ENCODE results near the gene PPP4R1. TPM values are rescaled to one million over a fixed set of nuclear protein-coding genes. Genes with fewer than 3 reads are reported as not detected.

The PPP4R1 gene
- total RNA-seq, 1 experiment from 2014 or later, result 66.7 TPM

DNA sequence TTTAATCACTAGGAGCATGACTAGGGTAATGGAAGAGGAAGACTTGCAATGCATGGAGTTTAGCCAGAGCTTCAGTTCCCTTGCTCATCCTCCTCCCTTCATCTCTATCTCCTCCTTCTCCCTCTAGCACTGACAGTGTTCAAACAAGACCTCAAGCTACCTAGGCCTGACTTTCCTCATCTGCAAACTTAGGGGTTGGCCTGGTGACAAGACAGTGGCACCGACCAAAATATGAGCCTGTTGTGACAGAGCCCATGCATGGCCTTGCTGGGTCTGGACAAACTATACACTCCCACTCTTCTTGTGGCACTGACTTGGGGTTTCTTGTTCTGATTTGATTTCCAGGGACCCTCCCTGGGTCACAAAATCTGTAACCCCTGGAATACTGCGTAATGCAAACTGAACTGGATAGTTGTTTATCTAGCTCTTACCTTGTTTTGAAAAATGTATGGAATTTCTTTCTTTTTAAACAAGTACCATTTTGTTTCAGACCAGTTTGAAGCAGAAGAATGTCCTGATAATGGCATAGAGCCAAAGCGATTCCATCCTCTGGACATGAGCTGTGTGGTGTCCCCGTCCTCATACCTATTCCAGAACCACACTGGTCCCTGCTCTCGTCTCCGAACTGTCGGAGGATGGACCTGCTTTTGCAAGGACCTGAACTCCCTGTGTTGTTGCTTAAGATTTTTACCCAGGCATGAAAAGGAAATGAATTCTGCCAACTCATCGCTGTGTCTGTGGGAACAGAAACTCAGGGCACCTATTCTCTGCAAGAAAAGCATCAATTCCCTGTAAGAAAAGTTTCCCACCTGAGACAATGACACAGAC, 33.4 kb upstream of the PPP4R1 start:
- no peaks in the 10 kb centered on the region for H3K9me2 ChIP-seq (ENCODE audit: insufficient read depth)
- H3K4me2 ChIP-seq (ENCODE audit: low read length), result no peak overlapping the region
- ChIA-PET RAD21 (ENCODE audit: low non-redundant PET in 1 of 2, low total read pairs in 2 of 2, uncharacterized antibody in 2 of 2, unreplicated experiment in 2 of 2) (no interaction called here), POLR2A (no interaction called here), CTCF (no interaction called here)
- H3K27ac ChIP-seq (ENCODE audit: low read depth, low read length), result no peak overlapping the region
- H4K20me1 ChIP-seq (ENCODE audit: insufficient read depth), result no peaks in the 10 kb centered on the region
- no peak for ATAC-seq
- intact Hi-C loops (cut with micrococcal nuclease), result no loop called here
- DNase-seq (ENCODE audit: low read depth, low spot score), result no peak
- no peak for TF ChIP-seq SP1 (IDR thresholded peaks at IDR 0.05; ENCODE audit: low read depth)
- TF ChIP-seq POLR2AphosphoS5 (IDR thresholded peaks at IDR 0.05; ENCODE audit: low read depth, low read length), result no peak
- TF ChIP-seq SRF (IDR thresholded peaks at IDR 0.05; ENCODE audit: low read depth), result no peak
- TF ChIP-seq, protein P1, sequence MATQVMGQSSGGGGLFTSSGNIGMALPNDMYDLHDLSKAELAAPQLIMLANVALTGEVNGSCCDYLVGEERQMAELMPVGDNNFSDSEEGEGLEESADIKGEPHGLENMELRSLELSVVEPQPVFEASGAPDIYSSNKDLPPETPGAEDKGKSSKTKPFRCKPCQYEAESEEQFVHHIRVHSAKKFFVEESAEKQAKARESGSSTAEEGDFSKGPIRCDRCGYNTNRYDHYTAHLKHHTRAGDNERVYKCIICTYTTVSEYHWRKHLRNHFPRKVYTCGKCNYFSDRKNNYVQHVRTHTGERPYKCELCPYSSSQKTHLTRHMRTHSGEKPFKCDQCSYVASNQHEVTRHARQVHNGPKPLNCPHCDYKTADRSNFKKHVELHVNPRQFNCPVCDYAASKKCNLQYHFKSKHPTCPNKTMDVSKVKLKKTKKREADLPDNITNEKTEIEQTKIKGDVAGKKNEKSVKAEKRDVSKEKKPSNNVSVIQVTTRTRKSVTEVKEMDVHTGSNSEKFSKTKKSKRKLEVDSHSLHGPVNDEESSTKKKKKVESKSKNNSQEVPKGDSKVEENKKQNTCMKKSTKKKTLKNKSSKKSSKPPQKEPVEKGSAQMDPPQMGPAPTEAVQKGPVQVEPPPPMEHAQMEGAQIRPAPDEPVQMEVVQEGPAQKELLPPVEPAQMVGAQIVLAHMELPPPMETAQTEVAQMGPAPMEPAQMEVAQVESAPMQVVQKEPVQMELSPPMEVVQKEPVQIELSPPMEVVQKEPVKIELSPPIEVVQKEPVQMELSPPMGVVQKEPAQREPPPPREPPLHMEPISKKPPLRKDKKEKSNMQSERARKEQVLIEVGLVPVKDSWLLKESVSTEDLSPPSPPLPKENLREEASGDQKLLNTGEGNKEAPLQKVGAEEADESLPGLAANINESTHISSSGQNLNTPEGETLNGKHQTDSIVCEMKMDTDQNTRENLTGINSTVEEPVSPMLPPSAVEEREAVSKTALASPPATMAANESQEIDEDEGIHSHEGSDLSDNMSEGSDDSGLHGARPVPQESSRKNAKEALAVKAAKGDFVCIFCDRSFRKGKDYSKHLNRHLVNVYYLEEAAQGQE (IDR thresholded peaks at IDR 0.05; ENCODE audit: low read depth), result no peak
- no peak for TF ChIP-seq RAD21 (IDR thresholded peaks at IDR 0.05; ENCODE audit: low read depth)
- TF ChIP-seq, protein P2, sequence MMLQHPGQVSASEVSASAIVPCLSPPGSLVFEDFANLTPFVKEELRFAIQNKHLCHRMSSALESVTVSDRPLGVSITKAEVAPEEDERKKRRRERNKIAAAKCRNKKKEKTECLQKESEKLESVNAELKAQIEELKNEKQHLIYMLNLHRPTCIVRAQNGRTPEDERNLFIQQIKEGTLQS (IDR thresholded peaks at IDR 0.05), result no peak
- no peak for TF ChIP-seq TCF7L2 (IDR thresholded peaks at IDR 0.05; ENCODE audit: borderline replicate concordance, extremely low read depth, insufficient read depth, insufficient read length)
- TF ChIP-seq, protein P3, sequence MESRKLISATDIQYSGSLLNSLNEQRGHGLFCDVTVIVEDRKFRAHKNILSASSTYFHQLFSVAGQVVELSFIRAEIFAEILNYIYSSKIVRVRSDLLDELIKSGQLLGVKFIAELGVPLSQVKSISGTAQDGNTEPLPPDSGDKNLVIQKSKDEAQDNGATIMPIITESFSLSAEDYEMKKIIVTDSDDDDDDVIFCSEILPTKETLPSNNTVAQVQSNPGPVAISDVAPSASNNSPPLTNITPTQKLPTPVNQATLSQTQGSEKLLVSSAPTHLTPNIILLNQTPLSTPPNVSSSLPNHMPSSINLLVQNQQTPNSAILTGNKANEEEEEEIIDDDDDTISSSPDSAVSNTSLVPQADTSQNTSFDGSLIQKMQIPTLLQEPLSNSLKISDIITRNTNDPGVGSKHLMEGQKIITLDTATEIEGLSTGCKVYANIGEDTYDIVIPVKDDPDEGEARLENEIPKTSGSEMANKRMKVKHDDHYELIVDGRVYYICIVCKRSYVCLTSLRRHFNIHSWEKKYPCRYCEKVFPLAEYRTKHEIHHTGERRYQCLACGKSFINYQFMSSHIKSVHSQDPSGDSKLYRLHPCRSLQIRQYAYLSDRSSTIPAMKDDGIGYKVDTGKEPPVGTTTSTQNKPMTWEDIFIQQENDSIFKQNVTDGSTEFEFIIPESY (IDR thresholded peaks at IDR 0.05; ENCODE audit: extremely low read depth, insufficient replicate concordance, low read length), result no peak
- no peak for TF ChIP-seq EGR1 (IDR thresholded peaks at IDR 0.05; ENCODE audit: low read depth)
- TF ChIP-seq CEBPB (IDR thresholded peaks at IDR 0.05; ENCODE audit: low read depth), result no peak
- no peak for TF ChIP-seq ZFX (IDR thresholded peaks at IDR 0.05)
- TF ChIP-seq YY1 (IDR thresholded peaks at IDR 0.05; ENCODE audit: extremely low read depth, insufficient replicate concordance, low read depth, low read length), result no peak
- no peak for TF ChIP-seq POLR2A (IDR thresholded peaks at IDR 0.05; ENCODE audit: borderline replicate concordance, extremely low read depth, insufficient read depth, insufficient read length)
- BruUV-seq (replicated peaks), result no TSS peak
- H3K9ac ChIP-seq (ENCODE audit: low read length), result no peak overlapping the region
- H3K9me3 ChIP-seq (ENCODE audit: control insufficient read depth in 1 of 2, insufficient read depth in 1 of 2, low read depth in 1 of 2, low read length in 2 of 2), result no peaks in the 10 kb centered on the region
- no peak overlapping the region for H3K4me3 ChIP-seq (replicated peaks in 1 of 2; ENCODE audit: low read depth in 1 of 2, low read length in 2 of 2)
- H3K27me3 ChIP-seq (ENCODE audit: insufficient read depth, low read length), result no peaks in the 10 kb centered on the region
- peaks cover 17 to 33% of the 10 kb centered on the region in 2 experiments for H3K4me1 ChIP-seq (ENCODE audit: control insufficient read depth in 1 of 2, insufficient read depth in 2 of 2, low read length in 2 of 2)
- no peak overlapping the region for H2AFZ ChIP-seq (ENCODE audit: low read depth, low read length, poor library complexity, severe bottlenecking)
- H3K36me3 ChIP-seq (ENCODE audit: control insufficient read depth in 1 of 2, insufficient read depth in 2 of 2, low read length in 2 of 2), result no peaks in the 10 kb centered on the region
- H3K79me2 ChIP-seq (ENCODE audit: insufficient read depth, low read length), result no peaks in the 10 kb centered on the region

Data from HCT116 (cell line).